Fibroblast of skin of right quadriceps (primary cell): Measurements from ENCODE around the gene PRDX1.
A peak's percentile ranks its signal among the peaks of the same experiment; 100 is the strongest.

ENCODE experiments used
- DNase-seq: peaks from one replicate; pipeline ENCODE4 v3.0.0-alpha.2; 2013

Gene PRDX1

DNA sequence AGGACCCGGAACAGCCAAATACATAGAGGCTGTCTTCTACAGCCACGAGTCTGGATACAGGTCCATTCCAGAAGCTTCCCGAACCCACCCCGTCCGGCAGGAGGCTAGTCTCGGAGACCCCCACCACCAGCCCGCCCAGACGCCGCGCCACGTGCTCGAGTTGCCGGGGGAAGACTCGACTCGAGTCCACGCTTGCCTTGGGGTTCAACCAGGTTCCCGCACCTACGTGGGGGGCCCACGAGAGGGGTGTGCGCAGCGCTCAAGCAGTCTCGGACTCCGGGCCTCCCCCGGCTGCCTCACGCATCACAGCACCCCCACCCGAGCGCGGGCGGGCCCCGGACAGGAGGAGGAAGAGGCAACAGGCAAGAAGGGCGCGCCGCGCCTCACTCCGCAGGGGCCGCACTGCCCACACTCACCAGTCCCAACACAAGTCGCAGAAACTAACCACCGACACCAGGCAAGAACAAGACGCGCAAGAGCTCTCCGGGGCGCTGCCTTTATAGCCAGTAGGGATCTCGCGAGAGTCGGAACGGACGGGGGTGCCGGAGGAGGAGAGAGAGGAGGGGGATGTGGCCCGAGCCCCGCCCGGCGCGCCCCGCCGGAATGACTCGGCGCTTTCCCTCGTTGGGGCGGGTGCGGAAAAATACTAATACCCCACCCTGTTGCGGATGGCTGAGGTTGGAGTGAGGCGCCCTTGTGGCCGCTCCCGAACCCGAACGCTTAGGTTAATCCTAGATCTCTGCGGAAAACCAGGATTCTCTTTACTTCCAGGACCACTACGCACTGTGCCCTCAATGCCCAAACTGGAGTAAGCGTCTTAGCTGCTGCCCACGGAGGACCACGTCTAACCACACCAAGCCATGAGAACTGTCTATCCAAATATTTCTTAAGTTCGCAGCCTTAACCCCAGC lies at the start of gene PRDX1:
PRDX1 (minus strand) TSS at position 472 of the 911 bp plus-strand sequence. CDS start 2,841 bp downstream, outside the sequence.
- DNase-seq: peak; percentile 98

DNA sequence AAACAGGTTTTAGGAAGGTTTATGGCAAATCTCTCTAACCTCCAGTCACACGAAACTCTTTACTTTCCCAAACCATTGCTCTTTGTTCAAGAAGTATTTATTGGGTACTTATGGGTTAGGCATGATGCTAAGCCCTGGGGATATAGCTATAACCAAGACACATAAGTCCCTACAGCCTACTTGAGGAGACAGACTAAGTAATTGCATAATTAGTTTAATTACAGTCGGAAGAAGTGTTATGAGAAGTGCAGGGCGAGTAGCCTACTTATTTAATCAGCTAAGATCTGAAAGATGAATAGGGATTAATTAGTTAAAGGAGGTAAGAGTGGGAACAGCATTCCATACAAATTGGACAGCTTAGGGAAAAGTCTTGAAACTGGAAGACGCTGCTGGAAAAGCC lies 48.9 kb upstream of the PRDX1 start:
- no peak for DNase-seq

DNA sequence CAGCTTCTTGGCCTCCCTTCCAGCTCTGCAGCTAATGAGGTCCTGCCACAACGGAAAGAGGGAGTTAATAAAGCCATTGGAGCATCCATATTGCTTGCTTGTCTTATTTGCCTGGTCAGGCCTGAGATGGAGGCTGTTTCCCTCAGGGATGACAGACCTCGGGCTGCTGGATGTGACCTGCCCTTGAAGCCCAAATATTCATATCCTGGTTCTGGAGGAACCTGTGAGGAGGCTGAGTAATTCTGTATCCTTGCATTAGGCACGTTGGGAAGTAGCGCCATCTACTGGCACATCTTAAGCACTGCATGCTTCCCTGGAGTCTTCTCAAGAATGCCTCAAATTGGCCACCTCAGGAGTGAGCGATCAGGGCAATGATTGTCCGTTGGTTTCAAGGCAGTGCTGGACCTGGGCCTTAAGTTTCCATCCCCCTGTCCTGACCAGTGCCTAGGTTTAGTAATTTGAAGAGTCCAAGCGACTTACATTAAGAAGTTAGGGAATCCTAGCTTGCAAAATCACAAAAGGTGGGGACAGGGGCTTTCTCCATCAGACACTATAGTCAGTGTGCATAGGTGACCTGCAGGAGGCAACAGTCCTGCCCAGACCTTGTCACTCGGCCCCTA lies 48.4 kb upstream of the PRDX1 start:
- peak; percentile 66 for DNase-seq

DNA sequence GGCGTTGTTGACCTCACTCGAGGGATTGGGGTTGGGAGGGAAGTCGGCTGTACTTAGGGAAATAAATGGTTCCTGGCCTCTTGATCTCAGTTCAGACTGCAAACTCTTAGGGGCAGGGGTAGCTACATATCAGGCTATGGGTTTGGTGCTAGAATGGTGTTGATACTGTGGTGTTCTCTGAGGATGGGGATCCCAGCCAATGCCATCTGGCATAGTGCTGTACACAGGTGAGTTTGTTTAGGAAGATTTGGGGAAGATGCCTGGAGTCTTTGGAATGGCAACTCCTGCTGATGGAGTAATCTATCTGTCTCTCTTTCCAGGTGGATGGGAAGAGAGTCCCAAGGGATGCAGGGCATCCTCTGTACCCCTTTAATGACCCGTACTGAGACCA lies 47.9 kb upstream of the PRDX1 start:
- no peak for DNase-seq

DNA sequence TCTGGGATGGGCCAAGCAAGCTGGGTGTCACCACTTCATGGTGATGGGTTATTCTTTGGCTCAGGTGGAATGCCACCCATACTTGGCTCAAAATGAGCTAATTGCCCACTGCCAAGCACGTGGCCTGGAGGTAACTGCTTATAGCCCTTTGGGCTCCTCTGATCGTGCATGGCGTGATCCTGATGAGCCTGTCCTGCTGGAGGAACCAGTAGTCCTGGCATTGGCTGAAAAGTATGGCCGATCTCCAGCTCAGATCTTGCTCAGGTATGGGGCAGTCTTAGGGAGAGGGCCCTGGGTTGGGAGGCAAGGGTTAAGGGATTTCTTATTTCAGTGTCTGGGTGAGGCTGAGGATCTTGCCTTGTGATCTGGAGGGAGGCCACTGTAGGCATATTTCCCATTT lies 46.7 kb upstream of the PRDX1 start:
- no peak for DNase-seq

DNA sequence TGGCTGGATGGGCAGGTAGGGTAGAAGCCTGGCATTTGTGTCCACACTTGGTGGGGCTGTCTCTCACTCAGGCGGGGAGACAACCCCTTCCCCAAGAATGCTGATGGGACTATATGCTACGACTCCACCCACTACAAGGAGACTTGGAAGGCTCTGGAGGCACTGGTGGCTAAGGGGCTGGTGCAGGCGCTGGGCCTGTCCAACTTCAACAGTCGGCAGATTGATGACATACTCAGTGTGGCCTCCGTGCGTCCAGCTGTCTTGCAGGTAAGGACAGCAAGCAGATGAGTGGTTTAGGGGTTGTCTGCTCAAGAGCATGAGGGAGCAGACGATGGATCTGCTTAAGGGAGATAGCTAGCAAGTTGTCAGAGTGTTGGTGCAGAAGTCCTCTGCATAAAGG lies 46.2 kb upstream of the PRDX1 start:
- DNase-seq: no peak

DNA sequence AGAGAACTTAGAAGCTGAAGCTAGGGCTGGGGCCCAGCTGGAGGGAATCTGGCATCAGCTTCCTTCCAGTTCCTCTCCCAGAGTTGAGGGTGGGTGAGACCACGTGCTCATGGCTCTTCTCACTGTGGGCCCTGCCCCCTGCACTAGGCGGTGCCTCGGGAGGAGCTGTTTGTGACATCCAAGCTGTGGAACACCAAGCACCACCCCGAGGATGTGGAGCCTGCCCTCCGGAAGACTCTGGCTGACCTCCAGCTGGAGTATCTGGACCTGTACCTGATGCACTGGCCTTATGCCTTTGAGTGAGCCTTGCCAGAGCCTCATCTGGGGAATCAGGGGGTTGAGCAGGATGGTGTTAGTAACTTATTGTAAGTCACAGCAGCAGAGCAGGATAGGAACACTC lies 45.0 kb upstream of the PRDX1 start:
- no peak for DNase-seq

DNA sequence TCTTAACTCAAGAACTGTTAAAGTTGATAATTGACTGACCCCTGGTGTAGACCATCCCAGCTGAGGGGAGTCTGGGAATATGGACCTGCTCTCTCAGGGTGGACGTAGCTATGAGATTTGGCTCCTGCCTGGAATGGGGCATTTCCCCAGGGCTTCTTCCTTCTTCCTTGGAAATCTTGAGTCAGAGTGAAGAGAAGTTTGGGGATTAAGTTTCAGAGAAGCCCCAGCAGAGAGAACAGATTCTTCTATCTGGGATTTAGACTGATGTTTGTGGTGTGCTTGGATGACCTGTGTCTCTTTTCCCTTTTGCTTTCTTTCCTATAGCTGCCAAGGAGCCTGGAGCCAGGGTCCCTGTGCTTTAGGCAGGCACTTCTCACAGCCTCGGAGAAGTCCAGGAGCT lies 42.2 kb upstream of the PRDX1 start:
- no peak for DNase-seq

DNA sequence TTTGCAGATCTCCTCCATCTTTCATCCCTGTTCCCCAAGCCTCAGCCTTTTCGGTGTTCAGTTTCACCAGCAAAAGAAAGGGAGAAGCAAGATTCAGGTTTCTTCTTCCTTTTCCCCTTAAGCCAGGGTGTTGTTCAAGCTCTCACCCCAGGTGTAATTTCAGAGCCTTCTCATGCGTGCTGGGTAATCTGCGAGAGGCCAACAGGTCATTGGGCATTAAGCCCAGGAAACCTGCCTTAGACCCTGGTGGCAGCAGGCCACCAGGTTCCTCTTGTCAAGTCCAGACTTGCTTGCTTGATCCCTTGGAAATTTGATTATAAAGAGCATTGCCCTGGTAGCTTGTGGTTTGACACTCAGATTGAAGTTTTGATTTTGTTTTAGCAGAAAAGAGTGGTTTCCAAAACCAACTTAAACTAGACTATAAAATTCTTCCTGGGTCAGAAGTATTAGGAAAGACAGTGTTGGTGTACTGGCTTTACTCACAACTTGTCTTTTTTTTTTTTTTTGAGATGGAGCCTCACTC lies 35.8 kb upstream of the PRDX1 start:
- no peak for DNase-seq

DNA sequence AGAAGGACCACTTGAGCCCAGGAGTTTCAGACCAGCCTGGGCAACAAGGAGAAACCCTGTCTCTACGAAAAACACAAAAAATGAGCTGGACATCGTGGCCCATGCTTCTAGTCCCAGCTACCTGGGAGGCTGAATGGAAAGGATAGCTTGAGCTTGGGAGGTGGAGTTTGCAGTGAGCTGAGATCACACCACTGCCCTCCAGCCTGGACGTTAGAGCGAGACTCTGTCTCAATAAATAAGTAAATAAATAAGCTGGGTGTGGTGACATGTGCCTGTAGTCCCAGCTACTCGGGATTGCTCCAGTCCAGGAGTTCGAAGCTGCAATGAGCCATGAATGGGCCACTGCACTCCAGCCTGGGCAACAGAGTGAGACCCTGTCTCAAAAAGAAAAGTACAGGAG lies 32.5 kb upstream of the PRDX1 start:
- no peak for DNase-seq

DNA sequence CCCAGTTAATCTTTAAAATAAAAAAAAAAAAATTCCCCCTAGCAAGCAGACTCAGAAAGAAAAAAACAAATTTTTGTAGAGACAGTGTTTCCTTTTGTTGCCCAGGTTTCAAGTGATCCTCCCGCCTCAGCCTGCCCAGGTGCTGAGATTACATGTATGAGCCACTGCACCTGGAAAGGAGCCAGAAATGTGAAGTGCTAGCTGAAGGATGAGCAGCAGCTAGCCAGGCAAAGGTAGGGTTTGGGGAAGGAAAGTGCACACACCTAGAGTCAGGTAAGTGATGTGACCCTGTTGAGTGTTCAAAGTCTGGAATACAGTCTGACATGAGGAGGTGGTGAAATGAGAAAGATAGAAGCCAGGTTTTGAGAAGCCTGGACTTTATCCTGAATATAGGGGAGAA lies 30.6 kb upstream of the PRDX1 start:
- DNase-seq: no peak

DNA sequence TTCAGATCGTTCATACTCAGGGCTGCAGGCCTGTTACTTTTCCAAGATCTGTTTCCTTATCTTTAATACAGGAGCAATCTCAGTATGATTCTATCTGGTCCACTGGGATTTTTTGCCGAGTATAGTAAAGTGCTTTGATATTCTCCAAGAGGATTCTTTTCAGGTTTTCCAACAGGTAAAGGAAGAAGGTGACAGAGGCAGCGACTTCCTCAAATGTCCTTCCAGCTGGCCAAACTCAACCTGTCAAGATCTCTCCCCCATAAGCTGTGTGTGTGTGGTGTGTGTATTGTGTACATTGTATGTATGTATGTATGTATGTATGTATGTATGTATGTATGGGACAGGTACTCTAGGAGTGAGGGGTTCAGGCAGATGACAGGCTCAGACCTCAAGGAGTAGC lies 30.0 kb upstream of the PRDX1 start:
- DNase-seq: no peak

DNA sequence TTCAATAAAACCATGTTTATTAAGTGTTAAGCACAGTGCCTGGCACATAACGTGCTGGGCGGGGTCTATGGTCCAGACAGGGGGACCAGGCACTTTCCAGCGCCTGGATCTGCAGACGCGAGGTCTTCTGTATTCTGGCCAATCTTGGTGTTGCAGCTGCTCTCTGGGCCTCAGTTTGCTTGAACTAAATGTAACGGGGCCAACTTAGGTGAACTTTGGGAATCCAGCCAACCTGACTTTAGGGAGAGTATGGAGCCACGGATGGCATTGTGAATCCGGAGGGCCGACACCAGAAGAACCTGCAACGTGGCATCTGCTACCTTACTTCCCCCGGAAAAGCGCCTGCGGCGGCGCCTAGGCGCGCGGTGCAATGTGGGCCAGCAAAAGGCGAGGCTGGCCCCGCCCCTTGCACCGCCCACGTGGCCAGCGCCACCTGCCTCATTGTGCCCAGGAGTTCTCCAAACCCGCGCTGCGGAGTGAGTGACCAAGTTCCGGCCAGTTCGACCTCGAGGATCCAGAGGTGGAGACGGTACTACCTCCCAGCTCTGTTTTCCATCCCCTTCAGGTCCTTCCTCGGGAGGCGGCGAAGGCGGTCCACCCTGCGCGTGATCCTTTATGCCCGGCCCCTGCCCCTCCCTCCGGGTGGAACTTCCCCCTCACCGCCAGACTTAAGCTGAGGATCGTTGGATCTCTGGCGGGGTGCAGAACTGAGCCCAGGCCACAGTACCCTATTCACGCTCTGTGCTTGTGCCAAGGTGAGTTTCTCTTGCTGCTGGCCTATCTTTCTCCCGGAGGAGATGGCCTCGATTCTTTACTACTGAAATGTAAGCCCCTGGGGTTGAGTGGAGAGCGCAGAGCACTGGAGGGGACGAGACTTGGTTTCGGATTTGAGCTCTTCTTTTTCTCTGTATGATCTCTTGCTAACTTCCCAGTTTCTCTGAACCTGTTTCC lies 29.0 kb upstream of the PRDX1 start, which contains the start of gene AKR1A1:
AKR1A1 (plus strand) TSS at position 426 of the 951 bp plus-strand sequence. CDS start 10,969 bp downstream, outside the sequence.
- DNase-seq: peak; percentile 88

DNA sequence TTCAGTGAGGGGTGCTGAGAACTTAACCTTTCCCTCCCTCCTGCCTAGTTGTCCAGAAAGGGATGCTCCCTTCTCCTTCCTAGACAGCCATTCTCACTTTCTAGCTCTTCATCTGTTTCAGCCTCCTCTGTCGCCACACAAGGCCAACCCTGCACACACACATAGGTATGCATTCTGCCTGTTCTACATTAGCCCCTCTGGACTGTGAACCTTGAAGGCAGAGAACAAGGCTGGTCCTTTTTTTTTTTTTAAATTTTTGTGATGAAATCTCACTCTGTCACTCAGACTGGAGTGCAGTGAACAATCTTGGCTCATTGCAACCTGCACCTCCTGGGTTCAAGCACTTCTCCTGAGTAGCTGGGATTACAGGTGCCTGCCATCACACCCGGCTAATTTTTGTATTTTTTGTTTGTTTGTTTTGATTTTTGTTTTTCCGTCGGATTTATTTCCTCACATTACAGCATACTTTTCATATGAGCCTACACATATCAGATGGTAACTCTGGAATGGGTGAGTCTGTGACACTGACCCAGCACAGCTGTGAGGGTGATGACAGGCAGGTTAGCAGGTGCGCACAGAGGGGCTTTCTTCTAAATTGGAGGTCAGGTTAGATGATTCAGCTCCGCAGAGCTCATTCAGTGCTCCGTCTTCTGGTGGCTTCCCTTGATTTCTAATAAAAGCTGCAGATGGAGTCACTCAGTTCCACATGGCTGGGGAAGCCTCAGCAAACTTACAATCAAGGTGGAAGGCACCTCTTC lies 24.0 kb upstream of the PRDX1 start:
- DNase-seq: no peak

DNA sequence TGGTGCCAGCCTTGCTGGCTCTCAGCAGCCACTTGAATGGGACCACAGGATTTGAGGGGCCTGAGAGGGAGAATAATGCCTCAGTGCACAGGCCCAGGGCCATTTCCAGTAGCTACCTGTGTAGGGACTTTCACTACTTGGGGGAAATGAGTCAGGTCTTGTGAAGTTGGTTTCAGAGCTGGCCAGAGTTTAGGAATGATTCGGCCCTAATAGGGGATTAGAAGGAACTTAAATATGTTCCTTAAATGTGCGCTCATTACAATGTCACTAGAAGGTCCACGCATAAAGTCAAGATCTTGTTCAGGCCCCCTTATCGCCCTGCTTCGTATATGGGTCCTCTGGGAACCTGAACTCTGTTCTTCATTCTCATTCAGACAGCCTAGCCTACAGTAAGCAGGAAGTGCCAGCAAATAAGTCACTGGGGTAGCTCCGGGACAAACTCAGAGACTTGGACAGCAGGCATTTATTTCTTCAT lies 23.4 kb upstream of the PRDX1 start:
- DNase-seq: no peak

DNA sequence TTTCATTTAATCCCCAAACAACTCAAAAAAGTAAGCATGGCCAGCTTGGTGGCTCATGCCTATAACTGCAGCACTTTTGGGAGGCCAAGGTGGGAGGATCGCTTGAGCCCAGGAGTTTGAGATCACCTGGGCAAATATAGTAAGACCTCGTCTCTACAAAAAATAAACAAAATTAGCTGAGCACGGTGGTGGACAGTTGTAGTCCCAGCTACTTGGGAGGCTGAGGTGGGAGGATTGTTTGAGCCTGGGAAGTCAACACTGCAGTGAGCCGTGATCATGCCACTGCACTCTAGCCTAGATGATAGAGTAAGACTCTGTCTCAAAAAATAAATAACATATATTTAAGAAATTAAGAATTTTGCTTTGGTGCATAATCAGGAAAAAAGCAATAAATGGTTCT lies 22.8 kb upstream of the PRDX1 start:
- DNase-seq: no peak

DNA sequence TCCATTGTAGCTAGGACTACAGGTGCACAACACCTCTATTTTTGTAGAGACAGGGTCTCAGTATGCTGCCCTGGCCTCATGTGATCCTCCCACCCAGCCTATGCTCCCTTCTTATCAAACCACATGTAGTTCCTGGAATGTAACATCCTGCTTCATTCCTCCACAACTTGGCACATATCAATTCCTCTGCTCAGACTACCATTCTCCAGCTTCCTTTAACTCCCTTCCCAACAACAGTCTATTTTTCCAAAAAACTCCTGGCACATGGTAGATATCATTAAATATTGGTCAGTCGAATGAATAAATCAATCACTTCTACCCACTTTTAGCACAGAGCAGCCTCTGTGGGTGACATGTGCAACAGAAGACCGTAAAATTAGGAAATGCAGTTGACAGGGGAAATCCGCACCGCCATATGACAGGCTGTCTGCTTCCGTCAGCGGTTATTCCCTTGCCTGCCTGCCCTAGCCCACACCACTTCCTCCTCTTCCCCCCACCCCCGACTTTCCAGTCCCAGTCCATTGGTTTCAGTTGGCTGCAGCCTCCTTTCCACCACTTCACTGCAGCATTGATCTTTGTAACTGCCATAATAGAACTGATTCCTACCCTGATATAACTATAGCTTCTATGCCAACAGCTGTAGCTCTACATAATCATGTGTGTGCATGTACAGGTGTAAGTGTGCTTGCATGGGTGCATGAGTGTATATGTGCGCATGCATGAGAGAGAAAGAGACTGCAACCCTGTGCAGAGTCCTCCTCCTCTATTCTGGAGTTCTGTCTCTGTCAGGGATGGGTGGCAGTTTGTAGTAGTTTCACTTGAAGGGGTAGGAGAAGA lies 22.1 kb upstream of the PRDX1 start:
- DNase-seq: no peak

DNA sequence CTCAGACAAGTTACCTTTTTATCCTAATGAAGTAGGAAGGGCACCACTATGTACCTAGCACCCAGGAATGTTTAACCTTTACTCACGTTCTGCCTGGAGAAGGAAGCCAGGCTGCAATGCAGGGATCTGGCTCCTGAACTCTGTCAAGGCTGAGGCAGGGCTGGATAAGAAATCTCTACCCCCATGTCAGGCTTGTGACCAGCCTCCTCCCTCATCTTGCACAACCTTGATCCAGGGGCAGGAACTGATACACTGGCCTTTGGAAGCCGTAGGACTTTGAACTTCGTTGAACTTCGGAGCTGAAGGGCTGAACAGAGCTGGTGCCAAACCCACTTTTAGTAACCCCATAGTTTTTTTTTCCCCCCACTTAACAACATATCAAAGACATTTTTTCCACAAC lies 20.9 kb upstream of the PRDX1 start:
- no peak for DNase-seq

DNA sequence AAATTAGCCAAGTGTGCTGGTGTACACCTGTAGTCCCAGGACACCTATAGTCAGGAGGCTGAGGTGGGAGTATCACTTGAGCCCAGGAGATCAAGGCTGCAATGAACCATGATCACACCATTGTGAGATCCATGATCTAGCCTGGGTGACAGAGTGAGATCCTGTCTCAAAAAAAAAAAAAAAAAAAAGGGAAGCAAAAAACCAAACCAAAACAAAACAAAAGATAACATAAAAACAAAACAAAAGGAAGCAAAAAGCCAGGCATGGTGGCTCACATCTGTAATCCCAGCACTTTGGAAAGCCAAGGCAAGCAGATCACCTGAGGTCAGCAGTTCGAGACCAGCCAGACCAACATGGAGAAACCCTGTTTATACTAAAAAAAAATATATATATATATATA lies 19.5 kb upstream of the PRDX1 start:
- no peak for DNase-seq

DNA sequence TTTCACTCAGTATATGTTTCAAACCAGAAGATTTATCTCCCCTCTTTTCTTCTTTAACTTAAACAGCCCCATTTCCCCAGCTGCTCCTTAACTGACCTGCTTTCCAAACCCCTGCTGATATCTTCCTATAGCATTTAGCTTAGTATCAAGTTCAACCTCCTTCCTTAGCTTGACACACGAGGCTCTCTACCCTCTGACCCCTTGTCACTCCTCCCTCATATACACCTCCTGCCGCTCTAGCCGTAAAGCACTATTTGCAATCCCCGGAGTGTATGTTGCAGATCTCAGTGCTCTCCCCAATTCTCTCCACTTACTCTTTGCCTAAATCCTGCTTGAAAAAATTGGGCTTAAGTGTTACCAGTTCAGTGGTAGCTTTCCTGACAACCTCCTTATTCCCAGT lies 15.2 kb upstream of the PRDX1 start:
- no peak for DNase-seq
